GM21423 (cell line): Measurements from ENCODE around the gene RANBP1.
"Not testable (repeated sequence)": the region's sequence is repeated elsewhere in the genome, so short reads cannot be mapped to it uniquely, and the experiment has no call there.

Experiments
- ATAC-seq: cut with Tn5 transposase; IDR thresholded peaks from one replicate; pipeline ENCODE4 v1.9.1; 2021; ENCODE audit warnings: mild to moderate bottlenecking, moderate library complexity; ENCODE audit not compliant: unreplicated experiment

RANBP1 gene

DNA sequence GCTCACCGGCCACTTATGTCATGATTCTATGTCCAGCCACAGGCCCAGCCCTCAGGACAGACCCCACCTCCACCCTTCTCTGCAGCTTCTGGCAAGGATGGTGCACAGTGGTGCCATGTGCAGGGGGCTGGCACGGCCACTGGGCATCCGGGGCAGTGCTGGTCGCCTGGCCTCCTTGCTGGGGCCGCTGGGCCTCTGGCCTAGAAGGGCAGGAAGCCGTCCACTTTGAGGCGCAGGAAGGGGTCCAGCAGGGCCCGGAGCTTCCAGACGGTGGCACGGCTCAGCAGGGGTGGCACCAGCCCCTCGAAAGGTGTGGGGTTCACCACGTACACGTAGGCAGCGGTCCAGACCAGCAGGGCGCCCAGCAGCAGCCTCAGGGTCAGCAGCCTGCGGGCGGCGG lies 32.5 kb downstream of the RANBP1 start:
- no peak for ATAC-seq

- ATAC-seq: no peak
Measured at GRCh38 chr22:20149257-20150250, 33.6 kb downstream of the RANBP1 start.

DNA sequence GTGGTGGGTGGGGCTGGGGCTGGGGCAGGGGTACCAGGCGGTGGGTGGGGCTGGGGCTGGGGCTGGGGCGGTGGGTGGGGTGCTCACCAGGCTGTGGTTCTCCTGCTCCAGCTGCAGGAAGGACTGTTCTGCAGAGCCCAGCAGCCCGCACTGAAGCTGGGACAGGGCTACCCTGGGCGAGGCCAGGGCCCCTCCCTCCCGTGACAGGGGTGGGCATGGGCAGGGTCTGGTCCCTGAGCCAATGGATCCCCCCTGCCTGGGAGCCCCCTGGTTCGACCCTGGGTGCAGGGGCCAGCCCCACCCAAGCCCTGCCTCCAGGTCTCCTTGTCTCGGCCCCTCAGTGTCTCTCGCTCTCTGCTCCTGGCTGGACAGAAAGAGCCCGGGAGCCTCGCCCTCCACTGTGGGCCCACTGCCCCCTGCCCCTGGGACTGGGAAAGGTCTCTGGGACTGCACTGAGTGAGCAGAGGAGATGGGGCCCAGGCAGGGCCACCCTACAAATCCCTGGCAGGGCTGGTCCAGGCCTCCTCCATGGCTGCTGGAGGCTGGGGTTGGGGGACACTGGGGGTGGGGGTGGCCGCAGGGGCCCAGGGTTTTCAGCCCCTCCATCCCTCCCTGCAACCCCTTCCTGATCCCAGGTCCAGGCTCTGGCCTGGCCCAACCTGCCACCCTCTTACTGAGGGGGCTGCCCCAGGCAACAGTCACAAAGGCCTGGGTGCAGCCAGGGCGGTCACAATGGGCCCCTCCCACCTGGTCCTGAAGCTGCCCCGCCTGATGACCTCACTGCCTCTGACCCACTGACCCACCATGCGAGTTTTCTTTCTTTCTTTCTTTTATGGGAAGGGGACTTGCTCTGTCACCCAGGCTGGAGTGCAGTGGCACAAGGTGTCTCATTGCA lies 34.7 kb downstream of the RANBP1 start, which contains the start of gene CCDC188:
Gene CCDC188 (minus strand): TSS at position 675 of the 895 bp plus-strand sequence. CDS start 69 bp downstream, at position 606.
- ATAC-seq: no peak

- no peak for ATAC-seq
Measured at GRCh38 chr22:20151276-20151588, 35.3 kb downstream of the RANBP1 start.

- ATAC-seq: no peak
Measured at GRCh38 chr22:20152464-20152890, 36.6 kb downstream of the RANBP1 start.

DNA sequence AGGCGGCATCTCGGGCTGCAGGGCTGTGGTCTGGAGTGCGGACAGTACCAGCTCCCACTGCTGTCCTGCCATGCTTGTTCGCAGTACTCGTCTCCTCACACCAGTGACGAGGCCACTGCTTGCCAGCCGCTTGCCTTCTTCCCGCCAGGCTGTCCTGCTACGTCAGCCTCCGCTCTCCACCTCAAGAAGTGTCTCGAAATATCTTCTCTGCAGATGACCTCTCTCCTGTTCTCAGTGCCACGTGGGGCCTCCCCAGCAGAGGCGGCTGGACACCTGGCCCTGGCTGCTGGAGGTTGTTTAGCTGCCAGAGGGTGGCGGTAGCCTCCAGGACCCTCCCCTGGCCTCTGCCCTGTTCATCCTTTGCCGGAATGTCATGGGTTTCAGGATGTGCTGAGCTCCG lies 38.0 kb downstream of the RANBP1 start:
- ATAC-seq: no peak

DNA sequence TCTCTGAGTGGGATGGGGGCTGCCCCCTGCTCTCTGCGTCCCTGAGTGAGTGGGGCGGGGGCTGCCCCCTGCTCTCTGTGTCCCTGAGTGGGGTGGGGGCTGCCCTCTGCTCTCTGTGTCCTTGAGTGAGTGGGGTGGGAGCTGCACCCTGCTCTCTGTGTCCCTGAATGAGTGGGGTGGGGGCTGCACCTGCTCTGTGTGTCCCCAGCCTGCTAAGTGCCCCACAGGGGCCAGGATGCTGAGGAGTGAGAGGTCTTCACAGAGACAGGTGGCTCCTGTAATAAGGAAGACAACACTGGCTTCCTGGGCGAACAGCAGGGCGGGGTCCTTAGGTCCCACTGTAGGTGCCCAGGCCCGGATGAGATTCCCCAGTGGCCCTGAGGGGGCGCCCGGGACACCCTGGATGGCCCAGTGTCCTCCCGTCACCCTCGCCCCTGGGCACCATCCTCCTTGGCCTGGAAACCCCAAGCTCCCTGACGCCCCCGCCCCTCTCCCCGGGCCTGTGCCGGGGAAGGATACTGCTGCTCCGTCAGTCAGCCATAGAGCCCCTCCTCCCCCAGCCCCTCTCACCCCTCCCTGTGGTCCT lies 38.8 kb downstream of the RANBP1 start:
- ATAC-seq: no peak

GRCh38 chr22:20155330-20156041 lies 39.6 kb downstream of the RANBP1 start:
- ATAC-seq: no peak

- no peak for ATAC-seq
Measured at GRCh38 chr22:20156042-20156389, 40.1 kb downstream of the RANBP1 start.

DNA sequence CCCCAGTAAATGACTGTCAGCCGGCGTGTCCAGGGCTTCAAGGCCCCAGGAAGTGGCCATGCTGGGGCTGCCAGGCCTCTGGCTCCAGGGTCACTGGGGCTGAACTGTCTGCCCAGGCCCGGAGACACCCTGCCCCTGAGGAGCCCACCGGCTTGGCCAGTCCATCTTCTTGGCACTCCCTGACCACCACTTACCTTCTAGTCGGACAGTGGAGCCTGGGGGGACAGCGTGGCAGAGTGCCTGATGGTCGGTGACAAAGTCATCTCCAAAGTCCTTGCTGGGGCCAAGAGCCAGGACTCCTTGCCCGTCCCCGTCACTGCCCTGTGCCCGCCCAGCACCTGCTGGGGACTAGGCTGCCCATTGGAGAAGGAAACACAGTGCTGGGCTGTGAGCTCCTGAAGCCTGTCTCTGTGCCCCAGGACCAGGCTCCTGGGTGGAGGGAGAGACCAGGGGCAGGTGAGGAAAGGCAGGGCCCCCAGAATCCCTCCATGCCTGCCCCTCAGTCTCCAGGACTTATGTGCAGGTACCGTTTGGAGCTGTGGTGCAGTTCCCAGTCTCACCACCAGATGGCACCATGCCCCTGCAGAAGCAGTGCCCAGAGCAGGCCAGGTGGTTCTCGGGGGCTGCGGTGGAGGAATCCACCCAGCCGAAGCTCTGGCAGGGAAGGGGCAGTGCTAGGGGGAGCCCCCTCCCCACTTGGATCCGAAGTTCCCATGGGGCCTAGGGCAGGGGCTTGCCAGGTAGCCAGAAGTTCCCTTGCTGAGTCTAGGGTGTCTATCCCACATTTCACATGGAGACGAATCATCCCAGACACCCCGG lies 40.9 kb downstream of the RANBP1 start:
- ATAC-seq: no peak

- no peak for ATAC-seq
Measured at GRCh38 chr22:20157430-20158183, 41.7 kb downstream of the RANBP1 start.

GRCh38 chr22:20158391-20159036 lies 42.6 kb downstream of the RANBP1 start:
- no peak for ATAC-seq

DNA sequence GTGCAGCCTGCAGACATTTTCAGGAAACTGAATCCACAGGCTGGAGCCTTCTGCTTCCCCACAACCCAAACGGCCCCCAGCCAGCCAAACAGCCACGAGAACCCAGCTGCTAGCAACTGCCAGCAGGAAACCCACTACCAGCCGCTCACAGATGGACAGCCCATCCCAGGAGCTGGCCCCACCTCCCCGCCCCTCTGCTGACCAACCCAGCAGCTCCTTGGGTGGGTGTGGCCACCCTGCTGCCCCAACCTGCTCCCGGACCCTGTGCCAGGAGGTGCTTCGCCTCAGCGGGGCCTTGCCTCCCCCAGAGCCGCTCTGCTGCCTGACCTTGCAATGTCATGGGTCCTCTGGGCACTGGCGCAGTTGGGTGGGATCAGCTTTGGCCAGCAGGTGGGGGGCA lies 43.2 kb downstream of the RANBP1 start:
- no peak for ATAC-seq

- not testable (repeated sequence) for ATAC-seq
Measured at GRCh38 chr22:20159531-20159930, 43.6 kb downstream of the RANBP1 start.

DNA sequence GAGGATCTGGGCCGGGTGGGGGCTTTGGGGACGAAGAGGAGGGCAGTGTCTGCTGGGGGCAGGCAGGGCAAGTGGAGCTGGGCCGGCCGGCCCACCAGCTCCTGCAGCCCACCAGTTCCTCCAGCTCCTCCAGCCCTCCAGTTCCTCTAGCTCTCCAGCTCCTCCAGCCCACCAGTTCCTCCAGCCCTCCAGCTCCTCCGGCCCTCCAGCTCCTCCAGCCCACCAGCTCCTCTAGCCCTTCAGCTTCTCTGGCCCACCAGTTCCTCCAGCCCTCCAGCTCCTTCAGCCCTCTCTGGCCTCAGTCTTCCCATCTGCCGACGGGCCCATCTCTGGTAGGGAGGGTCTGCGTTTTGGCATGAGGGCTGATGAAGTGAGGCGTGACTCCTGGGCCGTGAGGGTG lies 44.1 kb downstream of the RANBP1 start:
- ATAC-seq: no peak

DNA sequence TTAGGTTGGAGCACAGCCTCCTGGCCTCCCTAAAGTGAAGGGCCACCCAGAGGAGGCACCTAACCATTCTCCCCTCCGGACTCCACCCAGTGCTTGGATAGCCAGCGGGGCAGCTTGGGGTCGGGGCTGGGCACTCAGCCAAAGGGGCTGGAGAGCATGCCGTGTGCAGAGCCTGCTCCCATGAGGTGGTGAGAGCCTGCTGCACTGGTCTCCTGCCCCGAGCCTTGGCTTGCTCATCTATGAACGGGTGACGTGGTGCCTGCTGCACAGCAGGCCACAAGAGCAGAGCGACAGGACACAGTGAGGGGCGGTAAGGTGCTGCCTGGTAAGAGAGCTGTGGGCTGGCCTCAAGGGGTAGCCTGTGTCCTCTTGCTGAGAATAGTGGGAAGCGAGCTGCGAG lies 49.0 kb downstream of the RANBP1 start:
- ATAC-seq: no peak

DNA sequence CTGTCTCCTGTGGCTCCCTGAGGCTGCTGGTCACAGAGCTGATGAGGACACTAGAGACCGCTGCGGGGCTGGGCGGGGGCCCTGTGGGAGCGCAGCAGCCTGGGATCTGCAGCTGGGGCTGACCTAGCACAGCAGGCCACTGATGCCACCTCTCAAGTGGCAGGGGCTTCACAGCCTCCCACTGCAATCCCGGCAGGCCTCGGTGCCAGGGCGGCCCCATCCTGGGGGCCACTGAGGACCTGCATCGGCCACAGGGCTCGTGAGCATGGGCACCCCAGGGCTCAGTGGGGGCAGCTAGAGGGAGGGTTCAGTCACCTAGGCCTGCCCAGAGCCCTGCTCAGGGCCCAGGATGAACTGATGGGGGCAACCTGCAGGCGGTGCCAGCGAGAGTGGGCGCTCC lies 49.5 kb downstream of the RANBP1 start:
- no peak for ATAC-seq

DNA sequence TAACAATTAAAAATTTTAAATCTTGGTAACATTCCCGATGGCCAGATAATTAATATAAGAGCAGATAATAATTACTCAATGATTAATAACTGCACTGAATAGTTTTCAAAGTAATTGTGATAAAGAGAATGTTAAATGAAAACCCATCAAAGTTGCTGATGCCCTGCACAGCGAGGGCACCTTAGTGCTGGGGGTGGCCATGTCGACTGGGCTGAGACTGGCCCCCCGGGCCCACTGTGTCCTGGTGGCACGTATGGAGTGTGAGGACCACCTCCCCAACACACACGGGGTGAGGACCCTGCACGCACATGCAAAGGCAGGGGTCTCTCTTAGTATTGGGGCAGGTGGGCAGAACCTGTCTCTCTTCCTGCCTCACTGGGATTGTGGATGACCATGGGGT lies 50.0 kb downstream of the RANBP1 start:
- no peak for ATAC-seq

DNA sequence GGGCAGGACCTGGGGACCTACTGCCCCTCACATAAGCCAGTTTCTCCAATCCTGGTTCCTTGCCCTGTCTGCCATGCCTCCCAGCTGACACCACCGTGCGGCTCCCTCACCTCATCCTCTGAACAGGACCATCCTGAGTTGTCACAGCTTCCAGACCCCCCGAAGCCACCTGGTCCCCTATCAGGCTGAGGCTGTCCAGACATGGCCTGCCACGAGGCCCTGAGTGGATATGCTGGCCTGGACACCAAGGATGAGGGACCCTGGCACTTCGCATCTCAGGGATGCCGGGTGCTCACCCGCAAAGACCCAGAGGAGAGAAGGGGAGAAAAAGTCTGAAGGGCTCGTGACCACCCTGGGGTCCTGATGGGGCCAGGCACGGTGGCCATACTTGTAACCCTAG lies 50.8 kb downstream of the RANBP1 start:
- no peak for ATAC-seq
